Peyer's patch (tissue), 4 donors: ENCODE measurements around the gene USP17L26. TPM values are rescaled to one million over a fixed set of nuclear protein-coding genes. Genes with fewer than 3 reads are reported as not detected.
"Not testable (repeated sequence)": the region's sequence is repeated elsewhere in the genome, so short reads cannot be mapped to it uniquely, and the experiment has no call there.

Experiments used
- DNase-seq, 3 donors: peaks; one replicate each; pipeline ENCODE4 v3.0.0-alpha.2; 2017 to 2019
- H3K27ac ChIP-seq, 4 donors: fragments of 200-600 bp; sonication (generic); one replicate each; pipeline ENCODE4 v1.5.1; 2016 to 2019
- H3K27me3 ChIP-seq, 2 donors: fragments of 200-600 bp; sonication (generic); one replicate each; pipeline ENCODE4 v1.5.1; 2019
- H3K36me3 ChIP-seq, 3 donors: fragments of 200-600 bp; sonication (generic); one replicate each; pipeline ENCODE4 v1.5.1; 2016 to 2019
- H3K4me1 ChIP-seq, 4 donors: fragments of 200-600 bp; sonication (generic); one replicate each; pipeline ENCODE4 v1.5.1; 2016 to 2019
- H3K4me3 ChIP-seq, 4 donors: fragments of 200-600 bp; sonication (generic); 1 replicate in 3 of 4; 2 replicates in 1 of 4; pipeline ENCODE4 v1.5.1; 2016 to 2019; ENCODE audit warnings: mild to moderate bottlenecking in 1 of 4
- H3K9me3 ChIP-seq, 4 donors: fragments of 200-600 bp; sonication (generic); one replicate each; pipeline ENCODE4 v1.5.1; 2016 to 2019; ENCODE audit warnings: mild to moderate bottlenecking in 1 of 4
- total RNA-seq, 4 donors: library from RNA; depleted of rRNA; stranded (reverse); fragments of >200 nt; gene quantifications; one replicate each; pipeline ENCODE4 v1.1.0, GENCODE V29; 2016

Gene USP17L26
- total RNA-seq: not detected

- H3K27me3 ChIP-seq, DNase-seq, H3K27ac ChIP-seq, H3K4me1 ChIP-seq, H3K9me3 ChIP-seq, H3K36me3 ChIP-seq, H3K4me3 ChIP-seq: not testable (repeated sequence)
These were observed at the start of gene USP17L26 for GRCh38 chr4:9334358-9334757. USP17L26 (plus strand) TSS chr4:9334658; CDS start chr4:9334658, 0 bp downstream.

GRCh38 chr4:9324191-9324590 is 10.3 kb upstream of the USP17L26 start:
- not testable (repeated sequence) for H3K27me3 ChIP-seq, H3K4me1 ChIP-seq, H3K36me3 ChIP-seq, H3K4me3 ChIP-seq, H3K9me3 ChIP-seq, H3K27ac ChIP-seq, DNase-seq

GRCh38 chr4:9324865-9325264 is 9.6 kb upstream of the USP17L26 start, which contains the start of gene USP17L24:
USP17L24 (plus strand) TSS chr4:9325165; CDS start chr4:9325165, 0 bp downstream.
- H3K27me3 ChIP-seq, H3K27ac ChIP-seq, DNase-seq, H3K4me1 ChIP-seq, H3K9me3 ChIP-seq, H3K4me3 ChIP-seq, H3K36me3 ChIP-seq: not testable (repeated sequence)

GRCh38 chr4:9329611-9330010 is 4.8 kb upstream of the USP17L26 start, which contains the start of gene USP17L25:
USP17L25 (plus strand) TSS chr4:9329911; CDS start chr4:9329911, 0 bp downstream.
- not testable (repeated sequence) for H3K36me3 ChIP-seq, H3K27ac ChIP-seq, H3K27me3 ChIP-seq, DNase-seq, H3K9me3 ChIP-seq, H3K4me3 ChIP-seq, H3K4me1 ChIP-seq

GRCh38 chr4:9339103-9339502 is 4.6 kb downstream of the USP17L26 start, which contains the start of gene USP17L5:
USP17L5 (plus strand) TSS chr4:9339403; CDS start chr4:9339403, 0 bp downstream.
- H3K27ac ChIP-seq, H3K36me3 ChIP-seq, H3K4me3 ChIP-seq, H3K27me3 ChIP-seq, DNase-seq, H3K9me3 ChIP-seq, H3K4me1 ChIP-seq: not testable (repeated sequence)

- H3K27me3 ChIP-seq, H3K36me3 ChIP-seq, H3K9me3 ChIP-seq, H3K4me1 ChIP-seq, DNase-seq, H3K4me3 ChIP-seq, H3K27ac ChIP-seq: not testable (repeated sequence)
These were observed 9.4 kb downstream of the USP17L26 start, which contains the start of gene USP17L27 for GRCh38 chr4:9343848-9344247. USP17L27 (plus strand) TSS chr4:9344148; CDS start chr4:9344148, 0 bp downstream.

GRCh38 chr4:9348593-9348992 is 14.1 kb downstream of the USP17L26 start, which contains the start of gene USP17L28:
USP17L28 (plus strand) TSS chr4:9348893; CDS start chr4:9348893, 0 bp downstream.
- DNase-seq, H3K9me3 ChIP-seq, H3K27me3 ChIP-seq, H3K27ac ChIP-seq, H3K36me3 ChIP-seq, H3K4me1 ChIP-seq, H3K4me3 ChIP-seq: not testable (repeated sequence)

GRCh38 chr4:9350866-9351265 is 16.4 kb downstream of the USP17L26 start:
- not testable (repeated sequence) for H3K27ac ChIP-seq, H3K36me3 ChIP-seq, H3K4me3 ChIP-seq, H3K27me3 ChIP-seq, DNase-seq, H3K4me1 ChIP-seq, H3K9me3 ChIP-seq

GRCh38 chr4:9353338-9353737 is 18.9 kb downstream of the USP17L26 start, which contains the start of gene USP17L29:
USP17L29 (plus strand) TSS chr4:9353638; CDS start chr4:9353638, 0 bp downstream.
- H3K4me3 ChIP-seq, H3K27ac ChIP-seq, H3K4me1 ChIP-seq, H3K27me3 ChIP-seq, H3K36me3 ChIP-seq, DNase-seq, H3K9me3 ChIP-seq: not testable (repeated sequence)

- not testable (repeated sequence) for DNase-seq, H3K9me3 ChIP-seq, H3K27me3 ChIP-seq, H3K27ac ChIP-seq, H3K4me3 ChIP-seq, H3K36me3 ChIP-seq, H3K4me1 ChIP-seq
These were observed 28.4 kb downstream of the USP17L26 start, which contains the start of gene USP17L30 for GRCh38 chr4:9362829-9363228. USP17L30 (plus strand) TSS chr4:9363129; CDS start chr4:9363129, 0 bp downstream.

GRCh38 chr4:9379881-9380280 is 45.4 kb downstream of the USP17L26 start:
- DNase-seq, H3K27ac ChIP-seq, H3K4me3 ChIP-seq, H3K27me3 ChIP-seq, H3K4me1 ChIP-seq, H3K9me3 ChIP-seq, H3K36me3 ChIP-seq: not testable (repeated sequence)
